Hepatocyte (in vitro differentiated cells): Measurements from ENCODE around the gene C2orf68. TPM values are rescaled to one million over a fixed set of nuclear protein-coding genes. Genes with fewer than 3 reads are reported as not detected.

Experiments
- DNase-seq: peaks from one replicate; pipeline ENCODE4 v3.0.0-alpha.2; 2016; ENCODE audit warnings: low spot score
- H2AFZ ChIP-seq: fragments of 200-600 bp; sonication (generic); 2 replicates; pipeline ENCODE4 v1.6.0; 2016; ENCODE audit warnings: antibody characterized with exemption, mild to moderate bottlenecking
- H3K27ac ChIP-seq: fragments of 200-600 bp; sonication (generic); 2 replicates; pipeline ENCODE4 v1.5.1; 2016; ENCODE audit warnings: mild to moderate bottlenecking
- H3K27me3 ChIP-seq: fragments of 200-600 bp; sonication (generic); 2 replicates; pipeline ENCODE4 v1.6.1; 2016
- H3K36me3 ChIP-seq: fragments of 200-600 bp; sonication (generic); replicated peaks from 2 replicates; pipeline ENCODE4 v1.5.1; 2016; ENCODE audit warnings: low read depth; ENCODE audit not compliant: insufficient read depth
- H3K4me1 ChIP-seq: fragments of 200-600 bp; sonication (generic); 2 replicates; pipeline ENCODE4 v1.5.1; 2016; ENCODE audit warnings: mild to moderate bottlenecking, moderate library complexity; ENCODE audit not compliant: insufficient read depth
- H3K4me2 ChIP-seq: fragments of 200-600 bp; sonication (generic); 2 replicates; pipeline ENCODE4 v1.6.0; 2016
- H3K4me3 ChIP-seq: fragments of 200-600 bp; sonication (generic); 2 replicates; pipeline ENCODE4 v1.5.1; 2016; ENCODE audit warnings: mild to moderate bottlenecking
- H3K79me2 ChIP-seq: fragments of 200-600 bp; sonication (generic); 2 replicates; pipeline ENCODE4 v1.6.0; 2017; ENCODE audit warnings: mild to moderate bottlenecking
- H3K9me2 ChIP-seq: fragments of 200-600 bp; sonication (generic); replicated peaks from 2 replicates; pipeline ENCODE4 v1.6.0; 2017; ENCODE audit warnings: mild to moderate bottlenecking; ENCODE audit not compliant: insufficient read depth
- H3K9me3 ChIP-seq: fragments of 200-600 bp; sonication (generic); 2 replicates; pipeline ENCODE4 v1.5.1; 2016; ENCODE audit warnings: low read depth, mild to moderate bottlenecking
- H4K20me1 ChIP-seq: fragments of 200-600 bp; sonication (generic); 2 replicates; pipeline ENCODE4 v1.6.0; 2016; ENCODE audit warnings: mild to moderate bottlenecking; ENCODE audit not compliant: insufficient read depth, poor library complexity, severe bottlenecking
- CTCF ChIP-seq: fragments of 200-600 bp; sonication (generic); IDR thresholded peaks from 2 replicates; pipeline ENCODE4 v1.5.1; 2016; ENCODE audit warnings: antibody characterized with exemption, mild to moderate bottlenecking; ENCODE audit not compliant: poor library complexity
- EZH2 ChIP-seq: fragments of 200-600 bp; sonication (generic); IDR thresholded peaks from 2 replicates; pipeline ENCODE4 v1.6.1; 2016; ENCODE audit warnings: antibody characterized with exemption, mild to moderate bottlenecking, borderline replicate concordance
- EZH2phosphoT487 ChIP-seq: fragments of 200-600 bp; sonication (generic); IDR thresholded peaks from one replicate; pipeline ENCODE4 v1.6.1; 2018; ENCODE audit warnings: antibody characterized with exemption, mild to moderate bottlenecking, low read depth, moderate library complexity; ENCODE audit not compliant: unreplicated experiment, severe bottlenecking
- WGBS: methylation state at CpG from one replicate; pipeline ENCODE4 v1.1.6; 2016; ENCODE audit warnings: low lambda C conversion rate; ENCODE audit errors: missing lambda C conversion rate; 5-methylcytosine and 5-hydroxymethylcytosine counted together
- polyA plus RNA-seq: library from polyadenylated mRNA; unstranded; fragments of >200 nt; fragmentation: Nextera tagmentation; extraction: Ambion mirVana; gene quantifications from 2 replicates; pipeline ENCODE4 v1.2.1, GENCODE V29; 2016
- total RNA-seq: library from RNA; depleted of rRNA; stranded (reverse); fragments of >200 nt; gene quantifications from 2 replicates; pipeline ENCODE4 v1.2.3, GENCODE V29; 2014

The C2orf68 gene
- total and polyA plus RNA-seq, 2 experiments from 2014 or later, result 21.6 to 28.3 TPM

- WGBS, result 77% methylated on average over 9 of the region's 9 CpGs
- no peak for TF ChIP-seq CTCF
- TF ChIP-seq EZH2, result no peak
- no peak for TF ChIP-seq EZH2phosphoT487
- H3K4me2 ChIP-seq, result no peak overlapping the region
- no peak for DNase-seq
- H3K27ac ChIP-seq, result peak overlapping the region; percentile 52
- no peaks in the 10 kb centered on the region for H3K27me3 ChIP-seq
- no peaks in the 10 kb centered on the region for H3K36me3 ChIP-seq
- H4K20me1 ChIP-seq, result no peaks in the 10 kb centered on the region
- no peak overlapping the region for H2AFZ ChIP-seq
- H3K9me2 ChIP-seq, result no peaks in the 10 kb centered on the region
- H3K9me3 ChIP-seq, result no peaks in the 10 kb centered on the region
- no peak overlapping the region for H3K4me3 ChIP-seq
- H3K79me2 ChIP-seq, result no peaks in the 10 kb centered on the region
- peaks cover 6% of the 10 kb centered on the region for H3K4me1 ChIP-seq
These were observed 37.6 kb upstream of the C2orf68 start for GRCh38 chr2:85649201-85650190.

- Histone ChIP-seq H3K9me2 (no peaks in the 10 kb centered on the region), H3K4me1 (peaks cover 6% of the 10 kb centered on the region), H3K27ac (peak overlapping the region; percentile 52), H3K27me3 (no peaks in the 10 kb centered on the region), H4K20me1 (no peaks in the 10 kb centered on the region), H3K9me3 (no peaks in the 10 kb centered on the region), H3K4me2 (no peak overlapping the region), H2AFZ (no peak overlapping the region), H3K79me2 (no peaks in the 10 kb centered on the region), H3K36me3 (no peaks in the 10 kb centered on the region), H3K4me3 (no peak overlapping the region)
- no peak for TF ChIP-seq EZH2phosphoT487
- TF ChIP-seq CTCF, result peak; percentile 31
- no peak for TF ChIP-seq EZH2
- peak; percentile 35 for DNase-seq
- 68% methylated on average over 2 of the region's 2 CpGs for WGBS
These were observed 36.8 kb upstream of the C2orf68 start for GRCh38 chr2:85648619-85649018.

- Histone ChIP-seq H3K9me3 (no peaks in the 10 kb centered on the region), H3K27ac (no peak overlapping the region), H3K79me2 (no peaks in the 10 kb centered on the region), H3K4me2 (no peak overlapping the region), H3K27me3 (no peaks in the 10 kb centered on the region), H3K36me3 (no peaks in the 10 kb centered on the region), H2AFZ (no peak overlapping the region), H3K9me2 (no peaks in the 10 kb centered on the region), H4K20me1 (no peaks in the 10 kb centered on the region), H3K4me3 (no peak overlapping the region), H3K4me1 (peaks cover 6% of the 10 kb centered on the region)
- WGBS, result 94% methylated on average over 10 of the region's 10 CpGs
- no peak for DNase-seq
- no peak for TF ChIP-seq CTCF
- TF ChIP-seq EZH2phosphoT487, result no peak
- TF ChIP-seq EZH2, result no peak
These were observed 36.1 kb upstream of the C2orf68 start for GRCh38 chr2:85647823-85648526.
